Heart left ventricle (tissue), 16 donors: ENCODE measurements around the gene PTP4A1. TPM values are rescaled to one million over a fixed set of nuclear protein-coding genes. Genes with fewer than 3 reads are reported as not detected.

Experiments used
- ATAC-seq, 4 donors: fragments of 200-7000 bp; cut with Tn5 transposase; one replicate each; pipeline ENCODE4 v1.9.1; 2020 to 2022; ENCODE audit warnings: moderate library complexity in 4 of 4, mild to moderate bottlenecking in 3 of 4, moderate number of reproducible peaks in 1 of 4
- DNase-seq, 5 donors: peaks; one replicate each; pipeline ENCODE4 v3.0.0-alpha.2; 2020
- H3K27ac ChIP-seq, 12 donors: fragments of 200-600 bp; sonication (generic) in 4 of 12; one replicate each; pipeline versions ENCODE4 v1.5.0 to v1.8.0; 2016 to 2022; ENCODE audit warnings: mild to moderate bottlenecking in 2 of 12
- H3K27me3 ChIP-seq, 9 donors: fragments of 200-600 bp; sonication (generic) in 2 of 9; one replicate each; pipeline versions ENCODE4 v1.5.1 to v1.8.0; 2016 to 2022; ENCODE audit warnings: mild to moderate bottlenecking in 3 of 9
- H3K36me3 ChIP-seq, 9 donors: fragments of 200-600 bp; sonication (generic) in 2 of 9; one replicate each; pipeline versions ENCODE4 v1.5.0 to v1.8.0; 2018 to 2022; ENCODE audit warnings: mild to moderate bottlenecking in 2 of 9
- H3K4me1 ChIP-seq, 12 donors: fragments of 200-600 bp; sonication (generic) in 4 of 12; one replicate each; pipeline versions ENCODE4 v1.5.0 to v1.8.0; 2016 to 2022; ENCODE audit warnings: mild to moderate bottlenecking in 3 of 12
- H3K4me3 ChIP-seq, 12 donors: fragments of 200-600 bp; sonication (generic) in 4 of 12; one replicate each; pipeline versions ENCODE4 v1.5.0 to v1.8.0; 2017 to 2022; ENCODE audit warnings: mild to moderate bottlenecking in 9 of 12, moderate library complexity in 4 of 12
- H3K9me3 ChIP-seq, 12 donors: fragments of 200-600 bp; sonication (generic) in 4 of 12; one replicate each; pipeline versions ENCODE4 v1.5.0 to v1.8.0; 2016 to 2022; ENCODE audit warnings: mild to moderate bottlenecking in 1 of 12
- CTCF ChIP-seq, 12 donors: fragments of 200-600 bp; sonication (generic) in 4 of 12; IDR thresholded peaks; one replicate each; pipeline versions ENCODE4 v1.5.0 to v1.8.0; 2018 to 2022; ENCODE audit warnings: antibody characterized with exemption in 12 of 12, mild to moderate bottlenecking in 5 of 12
- POLR2A ChIP-seq, 2 donors: fragments of 450-650 bp; IDR thresholded peaks; one replicate each; pipeline ENCODE4 v1.6.1; 2017; ENCODE audit warnings: antibody characterized with exemption in 2 of 2, mild to moderate bottlenecking in 2 of 2, moderate library complexity in 2 of 2
- WGBS, 4 donors: extraction: QIAGEN DNeasy Blood & Tissue Kit in 2 of 4; methylation state at CpG; one replicate each; pipeline versions ENCODE4 v1.1.5 to v1.1.7; 2013 to 2018; 5-methylcytosine and 5-hydroxymethylcytosine counted together
- intact Hi-C, 10 donors: fragments of 100-400 bp; cut with DNase I; formaldehyde crosslinking; loops; one replicate each; pipeline versions ENCODE4 v1.11.1 to v1.14.2; 2022
- polyA plus RNA-seq, 2 donors: library from polyadenylated mRNA; stranded (reverse); fragments of 200-250 nt; gene quantifications; one replicate each; pipeline ENCODE4 v1.2.3, GENCODE V29; 2013
- total RNA-seq, 9 donors: library from RNA; depleted of rRNA in 2 of 9; stranded (reverse); fragments of >200 nt in 2 of 9; fragmentation: NEBNext Ultra II Directional in 3 of 9; extraction: Animal tissue kit (Norgen Biotek cat#: 25700) in 3 of 9; gene quantifications; one replicate each; pipeline versions ENCODE4 v1.1.0 to v1.2.4, GENCODE V29; 2016 to 2023
- donor health status: ischemic (EF 13 %, LVEDD 7.1; RV severe dilation, severe dysfunction).
- donor health status: healthy with polysubstance abuse.
- donor health status: DM: no; HTN: yes; CAD: no.
- donor health status: DM: no; HTN: no; CAD: no.
- donor health status: ischemic (EF 25% LVEDD 6.9; RV normal size, moderate dysfunction).
- donor health status: ischemic (EF 25% LVEDD 5.7; RV mildly dilated, moderate dysfunction).
- donor health status: healthy.
- donor health status: DM: yes; HTN: yes; CAD: no.
- donor health status: ischemic (EF 35%, LVEDD 5.7; RV mildly dilated, moderate dysfunction).
- donor health status: nonischemic (EF 11% LVEDD 7.7; RV severe dilation, severe dysfunction).
- donor health status: DM: yes; HTN: yes; CAD: no.
- donor health status: PGD.
- donor health status: ischemic (EF 29% LVEDD 5.4; RV normal size, mild dysfunction).
- donor health status: nonischemic (EF 23%, LVEDD 6.1; RV moderate dilation, normal function).

Gene PTP4A1
- total and polyA plus RNA-seq, 11 donors: 6.3 to 73.5 (median 40.6) TPM

GRCh38 chr6:63615590-63615989, 43.3 kb downstream of the PTP4A1 start:
- WGBS, 4 donors: 91 to 94% (median 93%) methylated on average over 1 of the region's 1 CpG
- ATAC-seq: no peak
- TF ChIP-seq CTCF (IDR thresholded peaks at IDR 0.05) (no peak), POLR2A (IDR thresholded peaks at IDR 0.05) (no peak)
- intact Hi-C loops: no loop called here
- H3K27ac ChIP-seq: no peak overlapping the region
- no peak overlapping the region for H3K4me3 ChIP-seq
- no peaks in the 10 kb centered on the region for H3K36me3 ChIP-seq
- H3K27me3 ChIP-seq: peaks cover 0 to 15% (median 0%) of the 10 kb centered on the region in 9 donors
- H3K4me1 ChIP-seq: no peaks in the 10 kb centered on the region
- DNase-seq: no peak
- no peaks in the 10 kb centered on the region for H3K9me3 ChIP-seq

Other genes starting within 250 kb of the PTP4A1 start
- gene PHF3, start 63.3 kb downstream of the PTP4A1 start, total RNA-seq: 10 to 100 TPM; 27.3 to 53.5 (median 34.4) TPM
- 1 to 10 TPM; 5.3 to 8.5 TPM for gene PHF3, start 63.3 kb downstream of the PTP4A1 start, polyA plus RNA-seq